ENCODE data around the gene LPO.

The LPO gene

DNA sequence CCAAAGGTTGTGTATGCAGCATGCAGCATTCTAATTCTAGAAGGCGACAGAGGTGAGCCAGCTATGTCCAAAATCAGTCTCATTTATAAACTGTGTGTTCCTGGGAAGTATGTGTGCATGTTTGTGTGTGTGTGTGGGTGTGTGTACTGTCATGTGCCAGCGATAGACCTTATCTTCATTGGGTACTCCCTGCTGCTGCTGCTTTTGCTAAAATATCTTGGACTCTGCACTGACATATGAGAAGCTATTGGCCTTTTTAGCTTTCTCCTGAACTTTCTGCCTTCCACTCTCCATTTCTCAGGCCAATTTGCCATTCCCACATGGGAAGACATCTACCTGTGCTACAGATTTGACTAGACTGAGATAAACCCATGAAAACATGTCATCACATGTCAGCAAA lies 2.0 kb upstream of the LPO start:
- Histone ChIP-seq H3K9me3 (ENCODE audit: insufficient read depth, low read depth, low read length) (no peaks in the 10 kb centered on the region), H4K91ac (ENCODE audit: low read depth, low read length) (no peak overlapping the region), H3K27me3 (ENCODE audit: insufficient read depth, low read length) (no peaks in the 10 kb centered on the region), H2AK5ac (ENCODE audit: low read length) (no peak overlapping the region), H2BK12ac (ENCODE audit: low read length) (no peak overlapping the region), H3K79me1 (ENCODE audit: low read length) (no peaks in the 10 kb centered on the region), H3K36me3 (ENCODE audit: control insufficient read depth in 1 of 2, insufficient read depth in 2 of 2, low read length in 2 of 2) (no peaks in the 10 kb centered on the region), H3K79me2 (ENCODE audit: control insufficient read depth, insufficient read depth, low read length, poor library complexity) (no peaks in the 10 kb centered on the region), H4K12ac (ENCODE audit: low read depth, low read length) (no peak overlapping the region), H3K4me2 (ENCODE audit: low read length) (no peak overlapping the region), H3K18ac (ENCODE audit: low read length) (no peak overlapping the region), H2AFZ (ENCODE audit: insufficient read depth, low read length, poor library complexity) (no peak overlapping the region), H3K14ac (ENCODE audit: low read length) (no peak overlapping the region), H3K23ac (ENCODE audit: low read length) (no peak overlapping the region), H3K4me3 (ENCODE audit: low read depth, low read length) (no peak overlapping the region), H4K8ac (ENCODE audit: low read depth, low read length) (no peak overlapping the region), H2BK120ac (ENCODE audit: insufficient read depth, low read length, poor library complexity) (no peak overlapping the region), H3K4ac (ENCODE audit: low read depth, low read length) (no peak overlapping the region), H3K4me1 (ENCODE audit: control insufficient read depth in 1 of 2, insufficient read depth in 2 of 2, low read length in 2 of 2) (no peaks in the 10 kb centered on the region), H2BK5ac (ENCODE audit: low read depth, low read length, poor library complexity) (no peak overlapping the region), H3K9ac (ENCODE audit: low read length) (no peak overlapping the region), H3K27ac (ENCODE audit: low read depth, low read length) (no peak overlapping the region)
- no peak for DNase-seq
- WGBS (ENCODE audit: extremely low coverage, insufficient coverage, insufficient read length): no CpG with 5 or more reads among the region's 2 CpGs

DNA sequence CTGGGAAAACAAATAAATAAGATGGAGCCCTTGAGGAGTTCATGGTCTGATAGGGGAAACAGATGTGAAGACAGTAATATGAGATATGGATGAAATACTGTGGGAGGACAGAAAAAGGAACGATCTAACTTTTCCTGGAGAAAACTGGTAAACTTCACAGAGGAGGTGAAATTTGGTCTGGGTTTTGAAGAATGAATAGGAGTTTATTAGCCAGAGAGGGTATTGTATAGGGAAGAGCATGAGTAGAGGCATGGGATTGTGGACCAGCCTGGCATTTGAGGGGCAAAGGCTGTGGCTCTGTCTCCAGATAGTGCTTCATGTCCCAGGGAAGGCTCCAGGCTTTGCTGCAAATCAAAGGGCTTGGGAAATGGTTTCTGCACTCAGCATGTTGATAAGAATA lies 1.6 kb downstream of the LPO start:
- no peak overlapping the region for H3K4me2 ChIP-seq (ENCODE audit: low read length)
- H3K4me3 ChIP-seq (ENCODE audit: low read depth, low read length): no peak overlapping the region
- no peak overlapping the region for H2AK5ac ChIP-seq (ENCODE audit: low read length)
- H3K4me1 ChIP-seq (ENCODE audit: control insufficient read depth in 1 of 2, insufficient read depth in 2 of 2, low read length in 2 of 2): no peaks in the 10 kb centered on the region
- no peak overlapping the region for H3K27ac ChIP-seq (ENCODE audit: low read depth, low read length)
- H3K79me2 ChIP-seq (ENCODE audit: control insufficient read depth, insufficient read depth, low read length, poor library complexity): no peaks in the 10 kb centered on the region
- no peak overlapping the region for H2BK12ac ChIP-seq (ENCODE audit: low read length)
- no peak overlapping the region for H2AFZ ChIP-seq (ENCODE audit: insufficient read depth, low read length, poor library complexity)
- no CpG with 5 or more reads among the region's 1 CpG for WGBS (ENCODE audit: extremely low coverage, insufficient coverage, insufficient read length)
- no peak overlapping the region for H4K91ac ChIP-seq (ENCODE audit: low read depth, low read length)
- H3K36me3 ChIP-seq (ENCODE audit: control insufficient read depth in 1 of 2, insufficient read depth in 2 of 2, low read length in 2 of 2): no peaks in the 10 kb centered on the region
- no peaks in the 10 kb centered on the region for H3K79me1 ChIP-seq (ENCODE audit: low read length)
- no peak overlapping the region for H2BK5ac ChIP-seq (ENCODE audit: low read depth, low read length, poor library complexity)
- no peak overlapping the region for H3K4ac ChIP-seq (ENCODE audit: low read depth, low read length)
- H3K9me3 ChIP-seq (ENCODE audit: insufficient read depth, low read depth, low read length): no peaks in the 10 kb centered on the region
- H3K27me3 ChIP-seq (ENCODE audit: insufficient read depth, low read length): no peaks in the 10 kb centered on the region
- H3K14ac ChIP-seq (ENCODE audit: low read length): no peak overlapping the region
- no peak overlapping the region for H3K9ac ChIP-seq (ENCODE audit: low read length)
- H4K12ac ChIP-seq (ENCODE audit: low read depth, low read length): no peak overlapping the region
- no peak overlapping the region for H3K18ac ChIP-seq (ENCODE audit: low read length)
- no peak for DNase-seq
- H3K23ac ChIP-seq (ENCODE audit: low read length): no peak overlapping the region
- H2BK120ac ChIP-seq (ENCODE audit: insufficient read depth, low read length, poor library complexity): no peak overlapping the region
- H4K8ac ChIP-seq (ENCODE audit: low read depth, low read length): no peak overlapping the region

DNA sequence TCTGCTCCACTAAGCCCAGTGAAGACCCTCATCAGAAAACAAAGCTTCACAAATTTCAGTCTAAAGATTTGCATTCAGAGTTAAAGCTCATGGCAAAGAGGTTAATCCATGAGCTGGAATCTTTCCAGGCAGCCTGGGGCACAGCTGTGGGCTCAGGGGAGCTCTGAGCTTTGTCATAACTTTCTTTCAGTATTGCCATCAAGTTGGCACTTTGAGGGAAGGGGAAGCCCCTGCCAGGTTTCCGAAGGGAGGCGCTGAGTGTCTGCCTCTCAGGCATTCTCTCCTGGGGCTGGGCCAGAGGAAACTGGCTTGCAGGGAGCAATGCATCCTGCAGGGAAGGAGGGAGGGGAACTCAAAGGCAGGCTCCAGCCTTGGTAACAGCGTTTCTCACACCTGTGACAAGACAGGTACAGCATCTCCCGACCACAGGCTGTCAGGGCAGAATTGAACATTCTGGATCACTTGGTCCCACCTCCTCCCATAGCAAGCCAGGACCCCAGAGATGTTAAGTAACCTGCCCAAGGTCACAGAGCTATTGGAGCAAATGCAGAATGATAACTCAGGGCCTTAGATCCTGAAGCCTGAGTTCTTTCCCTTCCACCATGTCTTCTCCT lies 3.9 kb downstream of the LPO start:
- Histone ChIP-seq H3K27me3 (ENCODE audit: insufficient read depth, low read length) (peaks cover 5% of the 10 kb centered on the region), H3K79me2 (ENCODE audit: control insufficient read depth, insufficient read depth, low read length, poor library complexity) (no peaks in the 10 kb centered on the region), H3K79me1 (ENCODE audit: low read length) (no peaks in the 10 kb centered on the region), H3K4ac (ENCODE audit: low read depth, low read length) (no peak overlapping the region), H2BK12ac (ENCODE audit: low read length) (no peak overlapping the region), H3K14ac (ENCODE audit: low read length) (no peak overlapping the region), H4K91ac (ENCODE audit: low read depth, low read length) (no peak overlapping the region), H3K23ac (ENCODE audit: low read length) (no peak overlapping the region), H4K8ac (ENCODE audit: low read depth, low read length) (no peak overlapping the region), H3K4me1 (ENCODE audit: control insufficient read depth in 1 of 2, insufficient read depth in 2 of 2, low read length in 2 of 2) (no peaks in the 10 kb centered on the region), H3K27ac (ENCODE audit: low read depth, low read length) (no peak overlapping the region), H3K36me3 (ENCODE audit: control insufficient read depth in 1 of 2, insufficient read depth in 2 of 2, low read length in 2 of 2) (no peaks in the 10 kb centered on the region), H3K4me2 (ENCODE audit: low read length) (no peak overlapping the region), H2AFZ (ENCODE audit: insufficient read depth, low read length, poor library complexity) (no peak overlapping the region), H3K9ac (ENCODE audit: low read length) (no peak overlapping the region), H4K12ac (ENCODE audit: low read depth, low read length) (no peak overlapping the region), H2AK5ac (ENCODE audit: low read length) (no peak overlapping the region), H3K4me3 (ENCODE audit: low read depth, low read length) (no peak overlapping the region), H3K18ac (ENCODE audit: low read length) (no peak overlapping the region), H2BK120ac (ENCODE audit: insufficient read depth, low read length, poor library complexity) (no peak overlapping the region), H3K9me3 (ENCODE audit: insufficient read depth, low read depth, low read length) (no peaks in the 10 kb centered on the region), H2BK5ac (ENCODE audit: low read depth, low read length, poor library complexity) (no peak overlapping the region)
- WGBS (ENCODE audit: extremely low coverage, insufficient coverage, insufficient read length): no CpG with 5 or more reads among the region's 4 CpGs
- DNase-seq: no peak

DNA sequence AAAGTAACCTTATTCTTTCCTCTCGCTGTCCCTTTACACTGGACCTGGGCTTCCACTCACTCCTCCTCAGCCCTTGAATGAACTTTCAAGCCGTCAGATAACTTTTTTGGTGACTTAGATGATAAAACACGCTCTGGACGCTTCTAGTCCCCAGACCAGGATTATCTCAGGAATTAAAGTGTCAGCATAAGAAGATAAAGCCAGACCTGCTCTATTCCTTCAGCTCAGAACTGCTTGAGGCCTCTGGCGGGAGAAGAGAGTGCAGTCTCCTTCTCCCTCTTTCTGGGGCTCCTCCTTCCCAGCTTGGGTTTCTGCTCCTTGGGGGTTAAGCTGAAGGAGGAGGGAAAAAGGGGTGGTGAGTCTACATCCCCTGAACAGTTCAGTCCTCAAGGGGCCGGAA lies 6.6 kb downstream of the LPO start:
- Histone ChIP-seq H3K4me3 (ENCODE audit: low read depth, low read length) (no peak overlapping the region), H3K4me1 (ENCODE audit: control insufficient read depth in 1 of 2, insufficient read depth in 2 of 2, low read length in 2 of 2) (peaks cover 4 to 6% of the 10 kb centered on the region in 2 experiments), H2BK5ac (ENCODE audit: low read depth, low read length, poor library complexity) (no peak overlapping the region), H3K18ac (ENCODE audit: low read length) (no peak overlapping the region), H3K4me2 (ENCODE audit: low read length) (no peak overlapping the region), H3K36me3 (ENCODE audit: control insufficient read depth in 1 of 2, insufficient read depth in 2 of 2, low read length in 2 of 2) (no peaks in the 10 kb centered on the region), H2AFZ (ENCODE audit: insufficient read depth, low read length, poor library complexity) (no peak overlapping the region), H3K14ac (ENCODE audit: low read length) (no peak overlapping the region), H2AK5ac (ENCODE audit: low read length) (no peak overlapping the region), H3K79me2 (ENCODE audit: control insufficient read depth, insufficient read depth, low read length, poor library complexity) (no peaks in the 10 kb centered on the region), H3K4ac (ENCODE audit: low read depth, low read length) (no peak overlapping the region), H4K91ac (ENCODE audit: low read depth, low read length) (no peak overlapping the region), H2BK12ac (ENCODE audit: low read length) (no peak overlapping the region), H3K27ac (ENCODE audit: low read depth, low read length) (no peak overlapping the region), H3K9ac (ENCODE audit: low read length) (no peak overlapping the region), H3K27me3 (ENCODE audit: insufficient read depth, low read length) (peaks cover 19% of the 10 kb centered on the region), H3K23ac (ENCODE audit: low read length) (no peak overlapping the region), H4K8ac (ENCODE audit: low read depth, low read length) (no peak overlapping the region), H2BK120ac (ENCODE audit: insufficient read depth, low read length, poor library complexity) (no peak overlapping the region), H3K9me3 (ENCODE audit: insufficient read depth, low read depth, low read length) (peaks cover 2% of the 10 kb centered on the region), H3K79me1 (ENCODE audit: low read length) (no peaks in the 10 kb centered on the region), H4K12ac (ENCODE audit: low read depth, low read length) (no peak overlapping the region)
- WGBS (ENCODE audit: extremely low coverage, insufficient coverage, insufficient read length): no CpG with 5 or more reads among the region's 6 CpGs
- no peak for DNase-seq

All from trophoblast cell (in vitro differentiated cells and primary cell).